RWPE1 (cell line): ENCODE data around the gene ADGRL3.
A peak's percentile ranks its signal among the peaks of the same experiment; 100 is the strongest.

Experiments
- CTCF ChIA-PET: fragments of 350-600 bp; sonication (Branson Sonifier 250); formaldehyde crosslinking; extraction: SDS; loops from one replicate; lab custom pipeline; 2021; lab: Yijun Ruan, JAX
- POLR2A ChIA-PET: fragments of 400-600 bp; formaldehyde crosslinking; extraction: SDS; loops from one replicate; lab custom pipeline; 2020; ENCODE audit warnings: antibody characterized with exemption; ENCODE audit not compliant: low non-redundant PET; lab: Yijun Ruan, JAX
- DNase-seq: peaks from one replicate; pipeline ENCODE4 v3.0.0; 2012; ENCODE audit warnings: low spot score
- H3K27ac ChIP-seq: fragments of 450-650 bp; 2 replicates; pipeline ENCODE4 v1.5.1; 2017
- TF ChIP-seq, protein P1 (sequence below): fragments of 450-650 bp; conservative IDR thresholded peaks from 2 replicates; pipeline ENCODE4 v1.5.1; 2017; ENCODE audit warnings: low read depth, mild to moderate bottlenecking

ADGRL3 gene

DNA sequence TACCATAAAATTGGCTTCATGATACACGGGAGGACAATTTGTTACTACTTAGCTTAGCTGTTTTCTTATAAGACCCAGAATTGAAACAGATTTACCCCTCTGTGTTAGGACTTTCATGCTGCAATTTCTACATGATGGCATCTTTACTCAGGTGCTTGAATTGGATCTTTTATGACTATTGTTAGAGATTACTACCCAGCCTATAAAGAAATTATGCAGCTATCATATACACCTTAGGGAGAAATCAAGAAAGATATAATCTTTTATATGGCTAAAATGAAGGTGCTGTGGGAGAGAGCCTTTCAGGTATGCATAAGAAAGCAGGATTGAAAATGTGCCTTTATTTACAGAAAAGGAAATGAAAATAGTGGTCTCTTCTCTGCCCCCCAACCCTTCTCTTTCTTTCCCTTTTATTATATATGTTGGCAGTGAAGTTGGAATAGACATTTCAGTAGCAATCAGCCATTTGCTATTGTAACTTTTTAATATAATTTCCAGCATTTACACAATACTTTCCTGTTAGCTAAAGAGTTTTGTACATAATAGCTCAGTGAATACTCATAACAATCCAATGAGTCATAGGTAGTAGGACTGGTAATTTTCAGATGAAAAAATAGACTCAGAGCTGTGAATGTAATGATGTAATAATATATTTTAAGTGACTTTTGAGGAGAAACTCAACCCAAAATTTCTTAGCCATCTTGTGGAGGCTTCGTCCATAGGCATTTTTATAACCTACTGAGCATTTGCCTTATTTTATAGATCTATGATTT lies 311.8 kb downstream of the ADGRL3 start:
- CTCF ChIA-PET: interaction anchor here (0.8 kb wide), 1 partner anchor 189 kb away, joined by 4 read pairs; no protein-coding TSS in a partner anchor
- POLR2A ChIA-PET: no interaction called here

DNA sequence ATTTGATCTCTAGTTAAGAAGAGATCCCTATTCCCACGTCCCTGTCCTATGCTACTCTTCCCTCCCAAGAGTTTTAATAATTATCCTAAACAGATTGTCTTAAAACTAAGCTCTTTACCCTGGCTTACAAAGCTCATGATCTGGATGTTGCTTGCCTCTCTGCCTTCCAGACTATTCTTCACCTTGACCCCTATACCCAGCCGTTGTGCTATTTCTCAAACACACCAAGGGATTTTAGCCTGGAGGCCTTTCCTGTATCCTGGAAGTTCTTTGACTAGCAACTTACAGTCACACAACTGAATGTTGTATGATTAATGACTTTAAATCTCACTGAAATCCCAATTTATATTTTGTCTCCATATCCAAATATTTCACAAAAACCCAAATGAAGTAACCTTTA lies 314.9 kb downstream of the ADGRL3 start:
- H3K27ac ChIP-seq: no peak overlapping the region
- POLR2A ChIA-PET: no interaction called here
- CTCF ChIA-PET: interaction anchor here (0.8 kb wide), 1 partner anchor 14 kb away, joined by 3 read pairs; no protein-coding TSS in a partner anchor
- no peak for DNase-seq
- TF ChIP-seq, protein P1, sequence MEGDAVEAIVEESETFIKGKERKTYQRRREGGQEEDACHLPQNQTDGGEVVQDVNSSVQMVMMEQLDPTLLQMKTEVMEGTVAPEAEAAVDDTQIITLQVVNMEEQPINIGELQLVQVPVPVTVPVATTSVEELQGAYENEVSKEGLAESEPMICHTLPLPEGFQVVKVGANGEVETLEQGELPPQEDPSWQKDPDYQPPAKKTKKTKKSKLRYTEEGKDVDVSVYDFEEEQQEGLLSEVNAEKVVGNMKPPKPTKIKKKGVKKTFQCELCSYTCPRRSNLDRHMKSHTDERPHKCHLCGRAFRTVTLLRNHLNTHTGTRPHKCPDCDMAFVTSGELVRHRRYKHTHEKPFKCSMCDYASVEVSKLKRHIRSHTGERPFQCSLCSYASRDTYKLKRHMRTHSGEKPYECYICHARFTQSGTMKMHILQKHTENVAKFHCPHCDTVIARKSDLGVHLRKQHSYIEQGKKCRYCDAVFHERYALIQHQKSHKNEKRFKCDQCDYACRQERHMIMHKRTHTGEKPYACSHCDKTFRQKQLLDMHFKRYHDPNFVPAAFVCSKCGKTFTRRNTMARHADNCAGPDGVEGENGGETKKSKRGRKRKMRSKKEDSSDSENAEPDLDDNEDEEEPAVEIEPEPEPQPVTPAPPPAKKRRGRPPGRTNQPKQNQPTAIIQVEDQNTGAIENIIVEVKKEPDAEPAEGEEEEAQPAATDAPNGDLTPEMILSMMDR: no peak

More for the DNA sequence above, 311.8 kb downstream of the ADGRL3 start:
- TF ChIP-seq, protein P1: no peak
- no peak overlapping the region for H3K27ac ChIP-seq
- DNase-seq: peak; percentile 66

DNA sequence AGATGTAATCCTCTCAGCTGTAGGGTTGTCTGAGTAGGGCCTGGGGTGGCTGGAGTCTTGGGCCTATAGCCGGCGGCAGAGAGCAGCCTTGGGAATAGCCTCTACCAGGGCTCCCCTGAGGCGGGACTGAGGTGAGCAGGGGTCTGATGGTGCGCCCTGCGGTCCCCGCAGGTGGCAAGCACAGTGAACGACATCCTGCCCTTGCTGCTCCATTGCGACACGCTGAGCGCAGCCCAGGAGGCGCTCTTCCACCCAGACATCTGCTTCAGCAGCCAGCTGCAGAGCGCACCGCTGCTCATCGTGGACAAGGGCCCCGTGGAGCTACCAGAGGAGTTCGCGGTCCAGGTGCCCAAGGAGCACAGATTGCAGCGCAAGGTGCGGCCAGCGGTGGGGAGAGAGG lies 317.0 kb downstream of the ADGRL3 start:
- ChIA-PET CTCF (interaction anchor here (0.6 kb wide), 1 partner anchor 15 kb away, joined by 3 read pairs; no protein-coding TSS in a partner anchor), POLR2A (no interaction called here)
- TF ChIP-seq, protein P1: no peak
- no peak for DNase-seq
- no peak overlapping the region for H3K27ac ChIP-seq

DNA sequence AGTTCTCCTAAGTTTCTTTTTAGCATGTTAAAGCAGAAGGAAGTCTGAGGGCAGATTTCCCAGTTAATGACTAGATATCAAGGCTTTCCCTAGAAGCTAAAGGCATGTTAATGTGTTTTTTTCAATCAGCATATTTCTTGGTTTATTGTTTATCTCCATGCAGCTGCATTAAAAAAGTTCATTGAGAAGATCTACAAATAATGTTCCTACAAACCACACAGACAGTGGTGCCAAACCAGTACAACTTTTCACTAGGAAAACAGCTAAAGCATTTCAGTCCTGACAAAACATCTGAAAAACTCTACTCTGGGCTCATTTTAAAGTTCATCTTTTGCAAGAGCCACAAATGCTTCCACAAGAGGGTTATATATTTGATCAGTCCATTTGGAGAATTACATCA lies 320.0 kb downstream of the ADGRL3 start:
- no peak for DNase-seq
- H3K27ac ChIP-seq: no peak overlapping the region
- ChIA-PET CTCF (no interaction called here), POLR2A (no interaction called here)
- TF ChIP-seq, protein P1: no peak

DNA sequence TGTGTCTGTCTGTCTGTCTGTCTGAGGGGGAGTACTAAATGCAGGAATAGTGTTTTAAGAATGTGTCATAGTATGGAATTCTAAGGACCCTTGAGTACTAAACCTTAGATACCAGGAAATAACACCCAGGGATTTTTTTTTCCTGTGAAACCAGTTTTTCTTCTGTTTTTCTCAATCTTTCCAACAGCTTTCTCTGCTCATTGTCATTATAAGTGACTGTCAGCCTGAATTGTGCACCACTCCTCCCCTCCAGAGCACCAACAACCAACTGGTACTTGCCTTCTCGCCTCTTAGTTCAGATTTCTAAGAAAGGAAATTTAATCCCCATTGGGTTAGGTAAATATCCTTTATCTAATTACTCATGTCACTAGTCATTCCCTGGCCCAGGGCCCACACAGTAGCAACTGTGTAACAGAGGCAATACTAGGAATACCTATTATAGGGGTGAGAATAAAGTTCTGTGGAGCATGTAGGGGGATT lies 320.6 kb downstream of the ADGRL3 start:
- ChIA-PET POLR2A (no interaction called here), CTCF (no interaction called here)
- DNase-seq: peak; percentile 26
- no peak overlapping the region for H3K27ac ChIP-seq
- TF ChIP-seq, protein P1: no peak

DNA sequence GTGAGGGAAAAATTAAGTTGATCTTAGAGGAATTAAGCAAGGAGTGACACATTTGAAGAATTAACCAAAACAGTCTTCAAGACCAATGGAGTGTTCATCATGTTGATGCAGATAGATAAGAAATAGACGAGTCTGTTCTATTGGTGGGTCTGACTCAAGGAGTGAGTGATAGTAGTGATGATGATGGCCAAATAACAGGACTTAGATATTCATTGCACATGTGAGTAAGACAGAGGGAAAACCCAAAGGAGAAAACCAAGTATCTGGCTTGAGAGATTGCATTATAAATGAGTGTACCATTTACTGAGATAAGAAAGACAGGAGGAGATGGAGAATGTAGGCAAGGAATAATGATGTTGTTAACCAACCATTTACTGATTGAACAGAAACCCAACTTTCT lies 321.3 kb downstream of the ADGRL3 start:
- TF ChIP-seq, protein P1: no peak
- DNase-seq: no peak
- H3K27ac ChIP-seq: no peak overlapping the region
- POLR2A ChIA-PET: no interaction called here
- CTCF ChIA-PET: no interaction called here
